ENCODE data around the gene NR1D1.
A peak's percentile ranks its signal among the peaks of the same experiment; 100 is the strongest.

The NR1D1 gene

DNA sequence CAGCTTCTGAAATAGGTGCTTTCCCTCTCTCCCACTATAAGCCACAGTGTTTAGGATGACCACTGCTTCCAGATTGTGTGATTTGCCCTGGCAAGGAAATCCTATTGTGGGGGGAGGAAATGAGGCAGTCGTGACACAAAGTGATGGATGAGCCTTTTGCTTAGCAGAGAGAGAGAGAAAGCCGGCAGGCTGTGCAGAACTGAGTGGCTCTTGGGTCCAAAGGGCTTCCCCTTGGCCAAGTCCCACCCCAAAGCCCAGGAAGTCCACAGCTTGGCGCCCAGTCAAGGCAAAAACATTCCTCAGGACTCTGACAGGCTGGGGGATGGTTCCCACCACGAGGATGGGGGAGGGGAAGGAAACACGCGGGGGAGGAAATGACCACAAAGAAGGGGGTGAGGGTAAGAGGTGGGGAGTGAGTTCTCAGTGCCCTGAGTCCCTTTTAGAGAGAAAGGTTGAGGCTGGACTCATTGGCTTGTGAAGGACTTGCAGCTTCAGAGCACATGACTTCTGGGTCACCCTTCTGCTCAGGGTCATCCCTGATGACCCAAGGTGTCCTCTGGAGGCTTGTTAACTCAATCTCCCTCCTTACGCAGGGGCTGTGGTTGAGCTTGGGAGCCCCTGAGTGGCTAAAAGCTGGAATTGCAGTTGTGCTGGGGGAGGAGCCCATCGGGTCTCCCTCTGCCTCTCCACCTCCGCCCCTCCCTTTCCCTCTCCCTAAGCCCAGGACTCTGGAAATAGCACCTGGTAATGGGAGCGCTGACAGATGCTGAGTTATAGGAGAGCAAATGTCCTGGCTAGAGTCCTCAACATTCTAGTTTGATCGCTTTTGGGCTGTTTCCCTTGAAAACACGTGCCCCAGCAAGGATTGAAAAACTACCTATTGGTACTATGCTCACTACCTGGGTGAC, 11.1 kb upstream of the NR1D1 start:
- peak; percentile 53 for DNase-seq (ENCODE audit: low read depth)

- no peak for DNase-seq (ENCODE audit: low read depth)
Measured at GRCh38 chr17:40110026-40110845, 9.8 kb upstream of the NR1D1 start.

DNA sequence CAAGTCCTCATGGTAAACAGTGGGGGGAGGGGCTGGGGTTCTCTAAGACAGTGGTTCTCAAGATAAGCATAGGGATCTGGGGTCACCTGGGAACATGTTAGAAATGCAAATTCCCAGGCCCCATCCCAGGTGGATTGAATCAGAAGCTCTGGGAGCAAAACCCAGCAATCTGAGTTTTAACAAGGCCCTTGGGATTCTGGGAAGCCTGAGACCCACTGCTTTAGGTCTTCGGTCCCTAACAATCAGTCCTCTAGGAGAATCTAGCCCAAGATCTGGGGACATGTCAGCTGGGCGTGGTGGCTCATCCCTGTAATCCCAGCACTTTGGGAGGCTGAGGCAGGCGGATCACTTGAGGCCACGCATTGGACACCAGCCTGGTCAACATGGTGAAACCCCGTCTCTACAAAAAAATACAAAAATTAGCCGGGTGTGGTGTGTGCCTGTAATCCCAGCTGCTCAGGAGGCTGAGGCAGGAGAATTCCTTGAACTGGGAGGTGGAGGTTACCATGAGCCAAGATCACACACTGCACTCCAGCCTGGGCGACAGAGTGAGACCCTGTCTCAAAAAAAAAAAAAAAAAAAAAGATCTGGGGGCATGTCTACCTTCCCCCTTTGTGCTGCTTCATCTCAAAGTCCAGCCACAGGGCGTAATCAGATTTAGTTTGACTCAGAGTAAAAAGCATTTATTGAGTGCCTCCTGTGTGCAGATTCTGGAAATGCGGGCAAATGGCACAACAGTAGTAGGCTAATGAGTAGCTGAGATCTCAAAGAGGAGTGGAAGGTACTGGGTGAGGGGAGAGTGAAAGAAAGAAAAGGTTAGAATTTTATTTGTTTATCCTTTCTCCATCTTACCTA, 8.8 kb upstream of the NR1D1 start:
- no peak for DNase-seq (ENCODE audit: low read depth)

DNA sequence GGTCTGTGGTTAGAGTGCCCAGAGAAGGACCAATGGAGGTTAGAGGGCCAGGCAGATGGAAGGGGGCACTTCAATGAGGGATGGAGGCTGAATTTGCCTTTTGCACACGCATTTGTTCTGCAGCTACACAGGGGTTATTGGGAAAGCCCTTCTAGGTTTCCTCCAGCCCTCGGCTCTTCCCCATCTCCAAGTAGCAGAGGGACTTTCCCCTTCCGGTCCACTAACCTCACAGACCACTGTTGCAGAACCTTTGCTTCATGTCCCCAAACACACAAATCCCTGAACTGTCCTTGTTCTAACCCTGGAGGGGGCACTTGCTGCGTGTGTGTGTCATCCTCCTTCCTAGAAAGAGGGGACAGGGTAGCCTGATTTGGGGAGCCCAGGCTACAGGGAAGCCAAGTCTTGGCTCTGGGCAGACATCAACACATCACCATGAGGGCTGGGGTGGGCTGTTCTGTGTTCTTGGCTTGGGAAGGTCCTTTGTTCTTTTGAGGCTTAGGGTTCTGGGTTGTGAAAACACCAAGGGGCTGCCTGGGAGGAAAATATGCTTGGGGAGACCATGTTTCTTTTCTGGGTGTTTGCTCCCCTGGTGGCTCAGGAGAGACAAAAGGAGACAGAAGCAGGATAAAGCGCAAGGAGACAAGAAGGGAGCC, 7.3 kb upstream of the NR1D1 start:
- DNase-seq (ENCODE audit: low read depth) = no peak

- no peak for DNase-seq (ENCODE audit: low read depth)
Measured at GRCh38 chr17:40106760-40107521, 6.6 kb upstream of the NR1D1 start.

DNA sequence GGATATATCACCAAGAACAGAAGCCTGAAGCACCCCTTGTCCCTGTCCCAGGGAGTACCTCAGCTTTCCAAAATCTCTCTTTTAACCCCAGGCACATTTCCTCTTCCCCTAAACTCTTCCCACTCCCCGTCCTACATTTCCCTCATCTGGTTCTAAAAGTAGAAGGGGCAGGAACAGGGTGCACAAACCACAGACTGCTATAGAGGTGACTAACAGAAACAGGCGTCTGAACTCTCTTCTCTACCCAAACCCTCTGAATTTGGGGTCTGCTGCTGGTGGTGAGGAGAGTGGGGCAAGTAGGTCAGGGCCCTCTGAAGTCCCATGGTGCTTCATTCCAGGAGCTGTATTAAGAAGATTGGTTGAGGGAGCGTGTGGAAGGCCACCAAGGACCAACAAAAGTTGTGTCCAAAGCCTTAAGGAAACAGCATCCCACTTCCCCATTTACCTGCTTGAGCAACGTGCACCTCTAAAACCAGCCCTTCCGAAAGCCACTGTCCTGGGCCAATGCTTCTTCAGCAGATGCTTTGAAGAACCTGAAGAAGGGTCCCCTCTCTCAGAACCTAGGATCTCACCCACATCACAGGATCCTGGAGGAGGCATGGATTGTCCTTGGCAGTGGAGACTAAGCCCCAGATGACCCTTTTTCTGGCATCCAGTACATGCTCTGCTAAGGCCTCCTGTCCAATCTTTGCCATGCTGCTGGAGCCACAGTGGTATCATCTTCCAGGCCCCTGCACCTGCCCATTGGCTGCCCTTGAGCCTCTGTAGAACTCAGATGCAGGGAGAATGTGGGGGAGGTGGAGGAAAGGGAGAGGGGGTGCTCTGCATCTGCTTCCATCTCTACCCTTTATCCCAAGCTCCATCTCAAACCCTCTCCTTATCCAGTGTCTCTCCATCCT, 5.7 kb upstream of the NR1D1 start:
- no peak for DNase-seq (ENCODE audit: low read depth)

DNA sequence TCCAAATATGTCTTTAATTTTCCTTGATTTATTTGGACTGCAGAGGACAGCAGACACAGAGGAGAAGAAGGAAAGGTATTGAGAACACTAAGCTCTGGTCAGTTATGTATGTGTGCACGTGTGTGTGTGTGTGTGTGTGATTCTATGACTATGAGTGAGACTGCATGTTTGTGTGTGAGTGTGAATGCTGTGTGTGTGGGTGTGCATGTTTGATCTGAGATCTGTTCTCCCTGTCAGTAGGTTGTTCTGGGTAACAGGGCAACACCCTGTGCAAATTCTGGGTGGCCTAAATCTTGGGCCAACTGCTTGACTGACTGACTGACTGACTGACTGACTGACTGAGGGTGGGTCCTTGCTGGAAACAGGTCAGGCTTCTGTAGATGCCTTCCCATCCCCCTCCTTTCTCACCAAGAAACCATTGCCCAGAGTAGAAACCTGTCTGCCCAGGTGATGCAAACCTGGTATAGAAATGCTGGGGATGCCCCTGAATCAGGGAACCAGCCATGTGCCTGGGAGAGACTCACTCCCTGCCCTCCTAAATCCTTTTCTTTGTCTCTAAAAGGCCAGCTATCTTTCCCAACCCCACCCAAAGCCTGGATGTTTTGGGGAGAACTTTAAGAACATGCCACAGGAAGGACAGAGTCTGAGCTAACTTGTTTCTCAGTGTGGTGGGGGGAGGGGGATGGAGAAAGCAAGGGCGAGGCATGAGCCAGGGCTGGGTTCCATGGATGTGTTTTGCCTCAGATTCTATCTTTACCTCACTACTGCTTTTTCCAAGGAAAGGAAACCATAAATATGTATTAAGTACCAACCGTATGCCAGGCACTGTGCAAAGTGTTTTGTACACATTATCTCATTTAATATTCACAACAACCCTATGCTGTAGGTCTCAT, 4.5 kb upstream of the NR1D1 start:
- no peak for DNase-seq (ENCODE audit: low read depth)

GRCh38 chr17:40103688-40104087, 3.3 kb upstream of the NR1D1 start:
- DNase-seq (ENCODE audit: low read depth) = no peak

GRCh38 chr17:40103071-40103661, 2.8 kb upstream of the NR1D1 start:
- no peak for DNase-seq (ENCODE audit: low read depth)

- DNase-seq (ENCODE audit: low read depth) = no peak
Measured at GRCh38 chr17:40101367-40102210, 1.2 kb upstream of the NR1D1 start.

DNA sequence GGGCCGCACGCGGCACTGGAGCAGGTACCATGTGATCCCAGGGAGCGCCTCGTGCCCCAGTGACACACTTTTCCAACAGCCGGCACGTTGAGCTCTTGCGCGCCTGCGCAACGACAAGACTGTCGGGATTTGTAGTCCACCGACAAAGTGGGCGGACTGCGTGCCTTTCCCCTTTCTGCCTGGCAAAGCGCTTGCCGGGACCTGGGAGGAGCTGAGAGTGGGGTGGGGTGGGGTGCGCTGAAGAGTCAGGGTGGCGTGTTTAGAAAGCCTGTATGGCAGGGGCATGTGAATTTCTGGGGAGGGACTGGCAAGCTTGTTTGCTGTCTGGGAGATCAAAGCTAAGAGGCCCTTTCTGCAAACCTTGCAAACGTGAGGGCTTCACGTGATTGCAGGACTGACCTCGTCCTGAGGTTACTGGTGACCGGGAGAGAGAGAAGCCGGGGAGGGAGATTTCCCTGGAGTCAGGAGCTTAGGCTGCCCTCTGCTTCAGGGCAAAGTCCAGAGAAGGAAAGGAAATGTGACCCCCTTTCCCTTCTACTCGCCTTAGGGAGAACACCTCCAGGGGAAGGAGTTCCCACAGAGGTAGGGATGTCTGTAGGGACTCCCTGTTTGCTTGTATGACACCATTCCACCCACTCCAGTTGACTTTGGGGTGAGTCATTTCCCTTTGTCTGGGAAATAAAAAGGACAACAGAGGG, 429 bp upstream of the NR1D1 start:
- DNase-seq (ENCODE audit: low read depth) = peak; percentile 84

- no peak for DNase-seq (ENCODE audit: low read depth)
Measured at GRCh38 chr17:40099619-40100418, 570 bp downstream of the NR1D1 start.

DNA sequence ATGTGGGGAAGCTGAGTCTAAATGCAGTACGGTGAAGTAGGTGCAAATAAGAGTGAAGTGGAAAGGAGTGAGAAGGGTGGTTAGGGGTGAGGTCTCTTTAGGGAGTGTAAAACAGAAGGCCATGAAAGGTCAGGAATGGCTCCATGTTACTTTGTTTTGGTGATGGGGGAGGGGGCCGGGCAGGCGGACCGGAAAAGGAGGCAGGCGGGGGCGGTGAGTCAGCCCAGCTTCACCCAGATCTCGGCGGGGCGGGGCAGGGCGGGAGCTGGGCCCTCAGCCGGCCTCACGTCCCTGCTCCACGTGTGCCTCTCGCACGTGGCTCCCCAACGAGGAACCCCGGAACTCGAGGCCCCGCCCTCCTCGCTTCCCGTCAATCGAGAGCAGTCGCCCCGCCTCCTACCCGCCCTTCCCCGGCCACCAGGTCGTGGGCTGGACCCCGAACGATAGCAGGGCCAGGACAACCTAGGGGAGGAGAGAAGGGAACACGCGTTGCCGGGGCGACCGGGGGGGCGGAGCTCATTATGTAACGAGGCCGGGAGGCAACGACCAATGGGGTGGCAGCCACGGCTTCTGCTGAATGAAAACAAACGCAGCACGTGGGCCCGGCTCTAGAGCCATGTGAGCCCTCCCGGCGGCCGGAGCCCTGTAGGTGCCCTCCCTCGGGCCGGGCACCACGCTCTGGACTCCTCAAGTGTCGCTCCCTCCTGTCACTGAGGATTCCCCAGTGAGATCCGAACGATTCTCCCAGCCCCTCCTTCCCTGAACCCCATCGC, 1.4 kb downstream of the NR1D1 start:
- peak; percentile 98 for DNase-seq (ENCODE audit: low read depth)

DNA sequence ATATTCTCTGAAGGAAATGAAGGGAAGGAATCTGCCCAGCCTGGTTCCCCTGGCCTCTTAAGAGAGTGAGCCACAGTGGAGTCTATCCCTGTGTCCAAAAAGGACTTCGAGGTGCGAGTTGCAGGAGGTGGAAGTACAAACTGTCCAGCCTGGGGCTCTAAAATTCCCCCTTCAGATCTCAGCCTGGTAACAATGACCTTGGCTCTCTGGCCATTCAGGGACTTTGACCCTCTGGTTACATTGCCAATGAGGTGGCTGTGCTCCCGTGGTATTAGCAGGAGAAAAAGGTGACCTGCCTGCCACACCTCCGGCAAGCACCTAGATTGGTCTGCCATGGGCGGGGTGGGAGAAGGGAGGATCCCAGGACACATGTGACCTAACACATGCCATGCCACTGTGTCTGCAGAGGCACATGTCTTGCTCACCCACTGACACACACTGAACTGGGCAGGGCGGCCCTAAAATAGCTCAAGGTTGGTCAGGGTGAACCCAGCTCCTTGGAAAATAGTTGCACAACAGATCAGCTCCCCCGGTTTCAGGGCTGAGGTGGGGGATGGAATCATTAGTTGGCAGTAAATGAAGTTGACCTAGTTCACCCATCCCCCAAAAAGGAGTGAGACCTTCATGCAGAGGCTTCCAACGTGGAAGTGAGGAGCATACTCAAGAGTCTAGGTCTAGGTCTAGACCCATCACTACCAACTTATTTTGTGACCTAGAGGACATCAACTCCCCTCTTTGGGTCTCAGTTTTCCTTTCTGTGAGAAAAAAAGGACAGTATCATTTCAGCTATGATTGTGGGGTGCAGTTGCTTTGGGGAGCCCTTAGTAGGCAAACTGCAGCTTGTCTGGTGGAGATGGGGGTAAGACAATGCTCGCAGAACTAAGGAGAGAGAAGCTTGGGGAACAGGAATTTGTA, 2.2 kb downstream of the NR1D1 start:
- DNase-seq (ENCODE audit: low read depth) = no peak

All from activated T-helper 1 cell treated with Interleukin-2 at 50 U/mL for 16 hours (primary cell).